Prostate gland (tissue), 2 donors: ENCODE data around the gene LMO7. TPM values are rescaled to one million over a fixed set of nuclear protein-coding genes. Genes with fewer than 3 reads are reported as not detected.
"Not testable (repeated sequence)": the region's sequence is repeated elsewhere in the genome, so short reads cannot be mapped to it uniquely, and the experiment has no call there.

Source experiments
- DNase-seq: peaks from one replicate; pipeline ENCODE4 v3.0.0-alpha.2; 2019; ENCODE audit warnings: low spot score
- H3K27ac ChIP-seq, 2 donors: fragments of 200-600 bp; sonication (generic); 2 replicates each; pipeline ENCODE4 v1.5.1; 2017 to 2019
- H3K27me3 ChIP-seq: fragments of 200-600 bp; sonication (generic); replicated peaks from 2 replicates; pipeline ENCODE4 v1.5.1; 2019; ENCODE audit not compliant: insufficient read depth
- H3K36me3 ChIP-seq, 2 donors: fragments of 200-600 bp; sonication (generic); 1 replicate in 1 of 2; 2 replicates in 1 of 2; pipeline versions ENCODE4 v1.5.1 to v1.8.1; 2017 to 2019
- H3K4me1 ChIP-seq: fragments of 200-600 bp; sonication (generic); replicated peaks from 2 replicates; pipeline ENCODE4 v1.5.1; 2019
- H3K4me3 ChIP-seq, 2 donors: fragments of 200-600 bp; sonication (generic); 2 replicates each; pipeline ENCODE4 v1.5.1; 2017 to 2019
- H3K9me3 ChIP-seq: fragments of 200-600 bp; sonication (generic); 2 replicates; pipeline ENCODE4 v1.5.1; 2017
- POLR2A ChIP-seq: fragments of 450-650 bp; IDR thresholded peaks from one replicate; pipeline ENCODE4 v1.6.1; 2016; ENCODE audit warnings: antibody characterized with exemption, mild to moderate bottlenecking
- POLR2AphosphoS5 ChIP-seq: sonication (generic); formaldehyde crosslinking; IDR thresholded peaks from one replicate; pipeline ENCODE4 v1.6.1; 2017; ENCODE audit warnings: antibody characterized with exemption
- WGBS: methylation state at CpG from one replicate; pipeline ENCODE4 v1.1.5; 2018; 5-methylcytosine and 5-hydroxymethylcytosine counted together
- intact Hi-C: fragments of 100-400 bp; cut with DNase I; formaldehyde crosslinking; loops from one replicate; pipeline ENCODE4 v1.14.2; 2022
- total RNA-seq, 2 donors: library from RNA; depleted of rRNA; stranded (reverse); fragments of >200 nt; gene quantifications; one replicate each; pipeline ENCODE4 v1.1.0, GENCODE V29; 2016
- TF ChIP-seq, protein P1 (sequence below), 4 experiments: fragments of 200-600 bp in 2 of 4; fragments of 450-650 bp in 2 of 4; sonication (generic) in 2 of 4; IDR thresholded peaks; 1 replicate in 3 of 4; 2 replicates in 1 of 4; pipeline ENCODE4 v1.5.1; 2016 to 2019; ENCODE audit warnings: antibody characterized with exemption in 4 of 4, mild to moderate bottlenecking in 2 of 4, moderate library complexity in 2 of 4

LMO7 gene
- total RNA-seq, 2 donors from 2014 or later: 87.8 to 99.9 TPM

DNA sequence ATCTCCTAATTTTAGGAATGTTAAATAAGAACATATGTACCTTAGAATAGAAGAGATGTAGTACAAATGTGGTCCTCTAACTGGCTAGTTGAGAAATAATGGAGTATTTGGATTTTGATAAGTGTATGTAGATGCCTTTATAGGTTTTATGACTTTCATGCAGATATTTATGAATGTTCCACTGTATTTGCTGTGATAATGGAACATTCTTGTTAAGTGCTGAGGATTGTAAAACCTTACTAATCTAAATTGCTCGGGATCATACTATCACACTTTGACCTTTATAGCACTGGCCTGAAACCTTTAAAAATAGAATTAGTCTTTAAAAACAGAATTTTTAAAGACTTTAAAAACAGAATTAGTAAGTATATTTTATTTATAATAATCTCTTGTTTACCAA is 135.1 kb downstream of the LMO7 start:
- TF ChIP-seq, protein P1, sequence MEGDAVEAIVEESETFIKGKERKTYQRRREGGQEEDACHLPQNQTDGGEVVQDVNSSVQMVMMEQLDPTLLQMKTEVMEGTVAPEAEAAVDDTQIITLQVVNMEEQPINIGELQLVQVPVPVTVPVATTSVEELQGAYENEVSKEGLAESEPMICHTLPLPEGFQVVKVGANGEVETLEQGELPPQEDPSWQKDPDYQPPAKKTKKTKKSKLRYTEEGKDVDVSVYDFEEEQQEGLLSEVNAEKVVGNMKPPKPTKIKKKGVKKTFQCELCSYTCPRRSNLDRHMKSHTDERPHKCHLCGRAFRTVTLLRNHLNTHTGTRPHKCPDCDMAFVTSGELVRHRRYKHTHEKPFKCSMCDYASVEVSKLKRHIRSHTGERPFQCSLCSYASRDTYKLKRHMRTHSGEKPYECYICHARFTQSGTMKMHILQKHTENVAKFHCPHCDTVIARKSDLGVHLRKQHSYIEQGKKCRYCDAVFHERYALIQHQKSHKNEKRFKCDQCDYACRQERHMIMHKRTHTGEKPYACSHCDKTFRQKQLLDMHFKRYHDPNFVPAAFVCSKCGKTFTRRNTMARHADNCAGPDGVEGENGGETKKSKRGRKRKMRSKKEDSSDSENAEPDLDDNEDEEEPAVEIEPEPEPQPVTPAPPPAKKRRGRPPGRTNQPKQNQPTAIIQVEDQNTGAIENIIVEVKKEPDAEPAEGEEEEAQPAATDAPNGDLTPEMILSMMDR (IDR thresholded peaks at IDR 0.05): no peak
- WGBS: 51% methylated on average over 1 of the region's 1 CpG

DNA sequence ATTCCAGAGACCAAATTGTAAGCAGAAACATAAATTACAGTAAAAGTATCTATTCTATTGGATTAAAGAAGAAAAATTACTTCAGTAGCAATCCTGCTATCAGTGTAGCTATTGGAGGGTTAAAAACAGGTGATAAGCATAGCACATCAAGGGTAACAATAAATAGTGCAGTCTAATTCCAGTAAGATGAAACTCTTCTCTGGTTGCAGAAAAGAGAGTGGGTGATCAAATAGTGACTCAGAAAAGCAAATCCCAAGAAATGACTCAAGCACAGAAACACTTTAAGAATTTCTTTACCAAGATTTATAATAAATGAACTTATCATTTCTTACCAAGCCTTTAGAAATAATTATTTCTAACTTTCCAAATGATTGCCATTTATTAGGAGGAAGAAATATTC is 135.7 kb downstream of the LMO7 start:
- intact Hi-C loops: no loop called here
- H3K36me3 ChIP-seq: no peaks in the 10 kb centered on the region
- no peaks in the 10 kb centered on the region for H3K4me1 ChIP-seq
- H3K27ac ChIP-seq: no peak overlapping the region
- H3K9me3 ChIP-seq: no peaks in the 10 kb centered on the region
- H3K27me3 ChIP-seq: no peaks in the 10 kb centered on the region
- no peak for DNase-seq
- TF ChIP-seq, protein P1 (IDR thresholded peaks at IDR 0.05): no peak
- TF ChIP-seq POLR2A (no peak), POLR2AphosphoS5 (no peak)
- no peak overlapping the region for H3K4me3 ChIP-seq

More for the DNA sequence above, 135.1 kb downstream of the LMO7 start:
- Histone ChIP-seq H3K36me3 (no peaks in the 10 kb centered on the region), H3K27ac (no peak overlapping the region), H3K9me3 (no peaks in the 10 kb centered on the region), H3K4me3 (no peak overlapping the region), H3K27me3 (no peaks in the 10 kb centered on the region), H3K4me1 (no peaks in the 10 kb centered on the region)
- no peak for DNase-seq
- intact Hi-C loops: no loop called here

DNA sequence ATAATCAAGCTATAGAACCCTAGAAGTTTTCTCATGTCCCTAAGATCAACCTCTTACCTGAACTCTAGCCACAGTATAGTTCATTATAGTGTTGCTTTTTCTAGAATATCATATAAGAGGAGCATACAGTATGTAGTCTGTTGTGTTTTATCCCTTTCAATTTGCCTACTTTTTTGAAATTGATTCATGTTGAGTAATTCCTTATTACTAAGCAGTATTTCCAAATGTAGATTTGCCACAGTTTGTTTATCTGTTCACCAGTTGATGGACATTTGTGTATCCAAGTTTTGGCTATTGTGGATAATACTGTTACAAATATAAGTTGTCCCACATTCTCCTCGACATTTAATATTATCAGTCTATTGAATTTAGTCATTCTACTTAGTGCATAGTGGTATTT is 138.0 kb downstream of the LMO7 start:
- intact Hi-C loops: no loop called here
- H3K27ac ChIP-seq: no peak overlapping the region
- no peak for TF ChIP-seq POLR2AphosphoS5
- TF ChIP-seq, protein P1 (IDR thresholded peaks at IDR 0.05): no peak
- no peak for TF ChIP-seq POLR2A
- WGBS: 95% methylated on average over 1 of the region's 1 CpG
- H3K27me3 ChIP-seq: no peaks in the 10 kb centered on the region
- H3K9me3 ChIP-seq: no peaks in the 10 kb centered on the region
- no peak overlapping the region for H3K4me3 ChIP-seq
- no peaks in the 10 kb centered on the region for H3K36me3 ChIP-seq
- H3K4me1 ChIP-seq: no peaks in the 10 kb centered on the region
- no peak for DNase-seq

DNA sequence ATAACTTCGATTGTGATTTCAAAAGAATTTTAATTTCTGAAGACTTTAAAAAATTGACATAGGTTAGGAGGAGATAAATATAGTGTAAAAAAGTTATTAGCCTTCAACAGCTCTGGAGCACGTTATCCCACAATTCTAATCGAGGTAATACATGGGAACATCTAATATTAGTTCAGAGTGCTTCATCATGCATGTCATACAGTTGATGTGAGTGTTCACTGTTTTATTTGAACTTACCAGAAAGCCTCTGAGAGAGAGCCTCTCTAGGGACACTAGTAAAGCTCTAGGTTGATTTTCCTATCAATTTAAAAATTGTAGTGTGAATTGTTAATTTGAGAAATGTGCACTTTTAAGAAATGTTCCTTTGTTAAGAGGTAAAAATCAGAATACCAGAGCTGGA is 140.4 kb downstream of the LMO7 start:
- Histone ChIP-seq H3K4me1 (no peaks in the 10 kb centered on the region), H3K27me3 (no peaks in the 10 kb centered on the region), H3K27ac (no peak overlapping the region), H3K9me3 (no peaks in the 10 kb centered on the region), H3K4me3 (no peak overlapping the region), H3K36me3 (no peaks in the 10 kb centered on the region)
- TF ChIP-seq POLR2A (no peak), POLR2AphosphoS5 (no peak)
- TF ChIP-seq, protein P1 (IDR thresholded peaks at IDR 0.05): no peak
- DNase-seq: no peak
- intact Hi-C loops: no loop called here
- 44% methylated on average over 3 of the region's 3 CpGs for WGBS

DNA sequence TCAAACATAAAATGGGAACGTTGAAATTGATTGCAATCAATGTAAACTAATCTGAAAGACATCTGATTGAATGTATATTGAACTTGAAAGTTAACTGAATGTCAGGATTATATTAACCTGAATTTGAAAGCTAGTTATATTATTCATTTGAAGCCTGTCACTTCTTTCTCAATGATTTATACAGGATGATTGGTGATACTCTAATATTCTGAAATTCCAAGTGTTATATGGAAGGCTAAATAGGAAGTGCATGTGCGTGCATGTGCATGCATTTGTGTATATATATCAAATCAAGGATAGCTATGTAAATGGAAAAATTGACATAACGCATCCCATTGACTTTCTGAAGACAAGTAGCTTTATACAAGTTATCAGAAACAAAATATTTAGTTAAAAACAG is 143.3 kb downstream of the LMO7 start:
- Histone ChIP-seq H3K36me3 (no peaks in the 10 kb centered on the region), H3K27me3 (no peaks in the 10 kb centered on the region), H3K4me1 (no peaks in the 10 kb centered on the region), H3K9me3 (no peaks in the 10 kb centered on the region), H3K27ac (no peak overlapping the region), H3K4me3 (no peak overlapping the region)
- no peak for DNase-seq
- no peak for TF ChIP-seq POLR2AphosphoS5
- TF ChIP-seq, protein P1 (IDR thresholded peaks at IDR 0.05): no peak
- no peak for TF ChIP-seq POLR2A
- intact Hi-C loops: no loop called here
- 91% methylated on average over 3 of the region's 3 CpGs for WGBS

DNA sequence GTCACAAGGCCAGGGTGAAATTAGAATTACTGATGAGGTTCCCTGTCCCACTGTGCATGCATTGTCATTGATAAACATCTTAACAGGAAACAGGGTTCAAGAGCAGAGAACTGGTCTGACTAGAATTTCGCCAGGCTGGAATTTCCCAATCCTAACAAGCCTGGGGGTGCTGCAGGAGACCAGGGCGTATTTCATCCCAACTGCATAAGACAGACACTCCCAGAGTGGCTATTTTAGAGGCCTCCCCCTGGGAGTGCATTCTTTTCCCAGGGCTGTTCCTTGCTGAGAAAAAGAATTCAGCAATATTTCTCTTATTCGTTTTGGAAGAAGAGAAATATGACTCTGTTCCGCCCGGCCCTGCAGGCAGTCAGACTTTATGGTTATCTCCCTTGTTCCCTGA is 144.0 kb downstream of the LMO7 start:
- H3K4me1 ChIP-seq, H3K4me3 ChIP-seq, H3K9me3 ChIP-seq, H3K27ac ChIP-seq, H3K36me3 ChIP-seq, H3K27me3 ChIP-seq, DNase-seq, intact Hi-C loops: not testable (repeated sequence)
- 91% methylated on average over 5 of the region's 5 CpGs for WGBS
